HG02981 (cell line): ENCODE measurements around the gene C1orf159.
A peak's percentile ranks its signal among the peaks of the same experiment; 100 is the strongest.
"Not testable (repeated sequence)": the region's sequence is repeated elsewhere in the genome, so short reads cannot be mapped to it uniquely, and the experiment has no call there.

Experiments
- ATAC-seq: cut with Tn5 transposase; IDR thresholded peaks from one replicate; pipeline ENCODE4 v1.9.1; 2021; ENCODE audit warnings: mild to moderate bottlenecking, moderate library complexity; ENCODE audit not compliant: unreplicated experiment

Gene C1orf159

DNA sequence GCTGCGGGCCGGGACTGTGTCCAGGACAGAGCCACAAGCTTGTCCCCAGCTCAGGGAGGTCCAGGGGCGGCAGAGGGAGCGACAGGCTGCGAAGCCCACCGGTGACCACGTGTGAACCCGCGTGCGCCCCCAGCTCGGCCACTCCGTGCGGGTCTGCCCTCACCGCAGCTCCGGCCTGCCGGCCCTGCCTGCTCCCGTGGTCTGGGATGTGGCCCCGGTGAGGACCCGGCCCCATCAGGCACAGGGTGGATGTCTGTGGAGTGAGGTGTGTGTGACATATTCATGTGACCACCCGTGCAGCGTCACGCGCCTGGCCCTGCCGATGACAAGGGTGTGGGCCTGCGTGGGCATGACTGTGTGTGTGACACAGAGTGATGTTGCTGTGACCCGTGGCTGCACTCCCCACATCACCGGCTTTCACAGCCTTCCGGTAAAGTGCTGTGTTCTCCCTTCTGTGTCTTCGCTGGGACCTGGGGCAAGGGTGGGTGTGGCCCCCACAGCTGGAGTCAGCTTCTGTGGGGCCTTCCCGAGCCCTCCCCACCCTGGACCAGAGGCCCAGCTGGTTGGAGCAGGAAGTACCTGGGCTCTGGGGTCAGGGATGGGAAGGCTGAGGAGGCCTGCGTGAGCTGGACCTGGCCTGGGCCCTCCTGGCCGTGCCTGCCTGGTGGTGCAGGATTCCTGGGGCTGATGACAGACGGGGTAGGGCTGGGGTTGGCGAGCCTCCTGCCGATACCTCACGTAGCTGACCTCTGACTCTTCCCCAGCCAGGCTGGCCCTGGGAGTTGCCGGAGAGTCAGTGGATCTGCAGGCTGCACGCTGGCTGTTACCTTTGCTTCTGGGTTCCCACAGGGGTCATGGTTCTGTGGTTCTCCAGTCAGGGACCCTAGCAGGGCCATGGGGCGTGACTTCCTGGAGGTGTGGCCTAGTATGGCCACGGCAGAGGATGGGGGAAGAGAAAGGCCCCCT is 45.9 kb downstream of the C1orf159 start:
- ATAC-seq = no peak

DNA sequence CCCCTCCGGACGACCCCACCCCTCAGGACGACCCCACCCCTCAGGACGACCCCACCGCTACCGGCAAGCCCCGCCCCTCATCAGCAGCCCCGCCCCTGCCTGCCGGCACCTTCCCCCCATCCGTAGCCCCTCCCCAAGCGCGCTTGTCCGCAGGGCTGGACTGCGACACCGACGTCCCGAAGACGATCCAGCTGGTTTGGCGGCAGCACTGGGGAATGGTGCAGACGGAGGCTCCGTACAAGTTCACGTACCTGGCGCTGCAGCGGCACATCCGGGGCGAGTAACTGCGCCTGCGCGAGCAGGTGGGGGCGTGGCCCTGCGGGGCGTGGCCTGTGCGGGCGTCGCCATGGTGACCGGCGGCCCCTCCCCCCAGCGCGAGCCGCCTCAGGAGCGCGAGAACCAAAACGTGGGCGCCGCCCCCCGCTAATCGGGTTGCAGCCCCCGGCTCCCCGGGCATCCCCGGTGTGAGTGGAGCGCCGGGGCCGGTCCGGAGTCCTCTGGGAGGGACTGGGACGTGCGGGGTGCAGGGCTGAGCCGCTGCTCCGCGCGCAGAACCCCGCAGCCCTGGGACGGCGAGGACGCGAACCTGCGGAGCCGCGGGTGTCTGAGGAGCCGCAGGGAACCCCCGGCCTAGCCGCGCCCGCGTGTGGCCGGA is 46.7 kb downstream of the C1orf159 start:
- ATAC-seq = no peak

- no peak for ATAC-seq
Observed at GRCh38 chr1:1068517-1069055, 47.3 kb downstream of the C1orf159 start.

DNA sequence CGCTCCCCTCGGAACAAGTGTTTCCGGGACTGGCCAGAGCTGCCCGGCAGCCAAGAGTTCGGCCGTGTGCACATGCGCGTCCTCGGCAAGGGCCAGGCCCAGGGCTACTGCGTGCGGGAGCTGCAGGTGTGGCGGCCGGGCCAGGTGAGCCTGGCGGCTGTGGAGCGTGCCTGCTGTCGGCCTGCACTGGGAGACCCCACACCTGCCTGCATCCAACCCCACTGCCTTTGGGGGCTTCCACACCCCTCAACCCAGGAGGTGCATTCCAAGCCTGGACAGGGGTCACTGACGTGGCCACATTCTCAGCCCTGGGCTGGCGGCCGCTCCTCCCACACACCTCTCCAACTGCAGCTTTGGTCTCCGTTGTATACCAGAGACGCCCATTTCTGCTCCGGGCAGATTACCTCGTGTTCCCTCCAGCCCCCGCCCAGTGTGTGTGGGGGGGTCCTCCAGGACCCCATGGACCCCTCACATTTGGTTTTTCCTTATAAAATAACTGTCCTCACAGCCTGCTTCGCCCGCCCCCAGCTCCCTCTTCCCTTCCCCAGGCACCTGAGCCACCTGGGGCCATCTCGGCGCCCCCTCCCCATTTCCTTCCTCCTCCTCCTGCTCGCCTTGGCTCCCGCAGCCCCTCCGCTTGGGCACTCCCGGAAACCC is 47.9 kb downstream of the C1orf159 start:
- no peak for ATAC-seq

GRCh38 chr1:1067284-1067859 is 48.5 kb downstream of the C1orf159 start:
- ATAC-seq = no peak

DNA sequence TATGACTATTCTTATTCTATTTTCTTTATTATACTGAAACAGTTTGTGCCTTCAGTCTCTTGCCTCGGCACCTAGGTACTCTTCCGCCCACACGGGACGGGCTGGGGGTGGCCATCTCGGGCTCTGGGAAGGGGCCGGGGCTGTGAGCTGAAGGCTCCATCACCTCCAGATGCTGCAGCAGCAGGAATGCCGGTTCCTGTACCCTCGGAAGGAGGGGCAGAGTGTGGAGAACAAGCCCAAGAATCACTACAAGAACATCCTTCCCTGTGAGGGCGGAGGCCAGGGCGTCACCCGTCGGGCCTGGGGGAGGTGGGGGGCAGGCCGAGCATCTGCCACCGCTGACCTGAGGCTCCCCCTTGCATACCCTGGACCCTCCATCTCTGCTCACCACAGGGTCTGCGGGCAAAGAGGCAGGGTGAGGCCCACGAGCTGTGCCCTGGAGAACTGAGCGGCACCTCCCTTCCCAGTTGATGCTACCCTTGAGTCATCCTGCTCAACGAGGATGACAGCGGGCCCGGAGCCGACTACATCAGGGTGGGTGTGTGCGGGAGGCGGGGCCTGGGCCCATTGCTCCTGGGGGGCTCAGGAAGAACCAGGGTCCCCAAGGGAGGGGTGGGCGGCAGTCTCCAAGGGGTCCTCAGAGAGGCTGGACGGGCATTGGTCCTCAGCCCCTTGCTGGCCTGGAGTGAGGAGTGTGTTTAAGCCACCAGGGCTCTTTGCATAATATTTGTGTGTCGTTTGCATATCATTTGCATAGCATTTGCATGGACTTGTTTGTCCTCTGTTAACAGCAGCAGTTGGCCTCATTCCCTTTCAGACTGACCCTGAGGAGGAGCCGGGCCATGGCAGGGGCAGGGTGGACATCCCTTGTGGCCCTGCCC is 49.2 kb downstream of the C1orf159 start:
- no peak for ATAC-seq

DNA sequence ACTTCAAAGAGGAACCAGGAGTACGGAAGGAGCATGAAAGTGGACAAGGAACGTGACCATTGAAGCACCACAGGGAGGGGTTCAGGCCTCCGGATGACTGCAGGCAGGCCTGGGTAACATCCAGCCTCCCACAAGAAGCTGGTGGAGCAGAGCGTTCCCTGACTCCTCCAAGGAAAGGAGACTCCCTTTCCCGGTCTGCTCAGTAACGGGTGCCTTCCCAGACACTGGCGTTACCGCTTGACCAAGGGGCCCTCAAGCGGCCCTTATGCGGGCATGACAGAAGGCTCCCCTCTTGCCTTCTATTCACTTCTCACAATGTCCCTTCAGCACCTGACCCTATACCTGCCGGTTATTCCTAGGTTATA is 50.0 kb downstream of the C1orf159 start:
- ATAC-seq = not testable (repeated sequence)

DNA sequence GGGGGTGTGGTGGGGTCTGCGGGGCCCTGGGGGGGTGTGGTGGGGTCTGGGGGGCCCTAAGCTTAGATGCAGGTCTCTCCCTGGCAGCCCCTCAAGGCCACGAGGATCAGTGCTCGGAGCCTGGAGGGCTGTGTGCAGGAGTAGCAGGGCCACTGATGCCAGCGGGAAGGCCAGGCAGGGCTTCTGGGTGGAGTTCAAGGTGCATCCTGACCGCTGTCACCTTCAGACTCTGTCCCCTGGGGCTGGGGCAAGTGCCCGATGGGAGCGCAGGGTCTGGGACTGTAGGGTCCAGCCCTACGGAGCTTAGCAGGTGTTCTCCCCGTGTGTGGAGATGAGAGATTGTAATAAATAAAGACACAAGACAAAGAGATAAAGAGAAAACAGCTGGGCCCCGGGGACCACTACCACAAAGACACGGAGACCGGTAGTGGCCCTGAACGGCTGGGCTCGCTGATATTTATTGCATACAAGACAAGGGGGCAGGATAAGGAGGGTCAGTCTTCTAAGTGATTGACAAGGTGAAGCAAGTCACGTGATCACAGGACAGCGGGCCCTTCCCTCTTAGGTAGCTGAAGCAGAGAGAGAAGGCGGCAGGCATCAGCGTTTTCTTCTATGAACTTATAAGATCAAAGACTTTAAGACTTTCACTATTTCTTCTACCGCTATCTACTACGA is 50.5 kb downstream of the C1orf159 start:
- ATAC-seq = no peak

DNA sequence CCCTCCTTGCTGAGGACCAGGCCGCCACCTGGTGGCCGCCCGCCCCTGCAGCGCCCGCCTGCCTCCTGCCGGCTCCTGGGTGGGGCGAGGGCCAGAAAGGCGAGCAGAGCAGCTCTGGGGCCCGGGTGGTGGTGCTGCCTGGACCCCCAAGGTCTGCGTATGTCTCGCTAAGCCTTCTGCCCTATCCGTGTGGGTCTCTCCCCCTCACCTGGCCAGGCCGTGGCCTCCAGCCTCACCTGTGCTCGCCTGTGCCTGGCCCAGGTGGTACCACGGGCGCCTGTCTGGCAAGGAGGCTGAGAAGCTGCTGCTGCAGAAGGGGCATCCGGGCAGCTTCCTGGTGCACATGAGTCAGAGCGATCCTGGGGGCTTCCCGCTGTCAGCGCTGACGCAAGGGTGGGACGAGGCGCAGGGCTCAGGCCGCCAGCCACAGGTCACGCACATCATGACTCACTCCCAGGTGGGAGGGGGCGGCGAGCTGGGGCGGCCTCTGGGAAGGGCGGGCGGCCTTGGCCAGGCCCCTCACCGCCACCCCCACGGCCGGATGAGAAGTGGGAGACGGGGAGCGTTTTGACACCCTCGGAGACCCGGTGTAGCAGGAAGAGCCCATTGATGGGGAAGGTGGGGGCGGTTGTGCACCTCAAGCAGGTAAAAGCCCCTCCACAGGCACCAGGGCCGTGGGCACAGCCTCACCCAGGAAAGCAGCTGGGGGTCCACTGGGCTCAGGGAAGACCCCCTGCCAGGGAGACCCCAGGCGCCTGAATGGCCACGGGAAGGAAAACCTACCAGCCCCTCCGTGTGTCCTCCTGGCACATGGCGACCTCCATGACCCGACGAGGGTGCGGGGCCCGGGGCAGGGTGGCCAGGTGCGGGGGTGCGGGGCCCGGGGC is 51.7 kb downstream of the C1orf159 start:
- peak; percentile 46 for ATAC-seq

- ATAC-seq = no peak
Observed at GRCh38 chr1:1063261-1063944, 52.5 kb downstream of the C1orf159 start.

- no peak for ATAC-seq
Observed at GRCh38 chr1:1062348-1063163, 53.3 kb downstream of the C1orf159 start.

GRCh38 chr1:1061682-1062345 is 54.1 kb downstream of the C1orf159 start:
- ATAC-seq = no peak

DNA sequence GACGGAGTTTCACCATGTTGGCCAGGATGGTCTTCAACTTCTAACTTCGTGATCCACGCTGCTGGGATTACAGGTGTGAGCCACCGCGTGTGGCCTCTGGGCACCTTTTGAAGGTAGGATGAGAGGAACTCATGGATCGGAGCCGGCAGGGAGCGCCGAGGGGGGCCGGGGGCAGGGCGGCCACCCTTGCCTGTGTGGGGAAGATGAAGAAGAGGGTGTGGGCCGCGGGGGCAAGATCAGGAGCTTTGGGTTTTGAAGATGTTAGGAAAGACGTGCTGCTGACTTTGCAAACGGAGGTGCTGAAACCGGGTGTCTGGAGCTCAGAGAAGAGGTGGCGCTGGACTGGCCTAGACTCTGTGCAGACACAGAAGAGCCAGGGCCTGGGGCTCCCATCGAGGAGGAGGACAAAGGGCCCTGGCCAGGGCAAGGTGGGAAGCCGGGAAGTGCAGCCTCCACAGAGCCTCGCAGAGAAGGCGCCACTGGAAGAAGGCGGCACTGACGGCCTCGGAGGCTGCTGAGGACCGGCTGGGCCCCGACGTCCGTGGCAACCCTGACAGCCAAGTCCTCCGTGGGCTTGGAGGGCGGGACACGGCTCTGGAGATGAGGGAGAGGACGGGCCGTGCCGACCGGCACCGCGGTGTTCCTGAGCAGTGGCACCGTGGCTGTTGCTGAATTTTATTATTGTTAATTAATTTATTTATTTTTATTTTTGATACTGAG is 55.4 kb downstream of the C1orf159 start:
- ATAC-seq = no peak

DNA sequence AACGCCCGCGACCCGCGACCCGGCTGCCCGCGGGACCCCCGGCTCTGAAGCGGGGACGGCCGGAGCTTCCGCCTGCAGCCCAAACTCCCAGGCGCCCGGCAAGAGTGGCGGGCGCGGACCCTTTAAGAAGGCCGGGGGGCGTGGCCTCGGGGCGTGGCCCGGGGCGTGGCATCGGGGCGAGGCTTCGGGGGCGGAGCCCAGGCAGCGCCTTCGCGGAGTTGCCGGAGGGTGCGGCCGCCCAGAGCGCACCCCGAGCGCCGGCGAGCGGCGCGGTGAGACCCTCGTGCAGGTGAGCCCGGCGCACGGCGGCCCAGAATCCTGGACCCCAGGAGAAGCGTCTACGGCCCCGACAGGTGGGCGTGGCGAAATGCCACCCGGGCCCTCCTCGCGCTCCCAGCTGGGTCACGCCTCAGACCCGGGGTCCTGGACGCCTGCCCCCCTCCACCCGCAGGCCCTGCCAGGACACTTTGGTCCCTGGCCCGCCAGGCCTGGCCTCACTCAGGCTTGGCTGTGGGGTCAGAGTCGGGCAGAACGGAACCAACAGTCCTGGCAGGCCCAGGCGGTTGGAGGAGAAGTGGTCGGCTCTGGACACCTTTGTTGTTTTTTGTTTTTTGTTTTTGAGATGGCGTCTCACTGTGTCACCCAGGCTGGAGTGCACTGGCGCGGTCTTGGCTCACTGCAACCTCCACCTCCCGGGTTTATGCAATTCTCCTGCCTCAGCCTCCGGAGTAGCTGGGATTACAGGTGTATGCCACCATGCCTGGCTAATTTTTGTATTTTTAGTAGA is 56.2 kb downstream of the C1orf159 start:
- peak; percentile 56 for ATAC-seq

DNA sequence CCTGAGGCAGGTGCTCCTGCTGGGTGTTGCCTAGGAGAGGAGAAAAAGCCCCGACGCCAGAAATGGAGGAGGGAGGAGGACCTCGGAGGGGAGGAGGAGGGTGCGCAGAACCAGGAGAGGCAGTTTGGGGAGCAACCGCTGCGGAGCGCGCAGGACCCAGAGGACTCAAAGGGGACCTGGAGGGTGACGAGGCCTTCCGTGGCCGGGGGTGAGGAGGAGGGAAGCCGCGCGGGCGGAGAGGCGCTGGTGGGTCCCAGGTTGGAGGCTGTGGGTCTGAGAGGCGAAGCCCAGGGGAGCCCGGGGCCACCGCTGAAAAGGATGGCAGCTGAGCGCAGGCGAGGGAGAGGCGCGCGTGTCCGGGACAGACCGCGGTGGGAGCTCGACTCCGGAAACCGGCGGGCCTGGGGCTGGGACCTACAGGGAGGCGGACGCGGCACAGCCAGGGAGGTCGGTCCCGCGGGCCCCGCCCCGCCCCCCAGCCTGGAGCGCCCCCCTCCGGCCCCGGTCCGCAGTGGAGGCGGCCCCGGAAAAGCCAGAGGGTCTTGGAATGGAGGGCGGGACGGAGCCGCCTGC is 56.9 kb downstream of the C1orf159 start:
- peak; percentile 20 for ATAC-seq
